Stomach (tissue), 9 donors: ENCODE data around the gene PPM1L. TPM values are rescaled to one million over a fixed set of nuclear protein-coding genes. Genes with fewer than 3 reads are reported as not detected.

Source experiments
- DNase-seq, 2 donors: peaks; one replicate each; pipeline versions ENCODE4 v3.0.0 to v3.0.0-alpha.2; 2013 to 2019
- H3K27ac ChIP-seq, 5 donors: fragments of 200-600 bp in 4 of 5; sonication (generic) in 4 of 5; one replicate each; pipeline ENCODE4 v1.5.1; 2013 to 2019; ENCODE audit warnings: mild to moderate bottlenecking in 1 of 5, moderate library complexity in 1 of 5
- H3K27me3 ChIP-seq, 3 donors: fragments of 200-600 bp; sonication (generic); one replicate each; pipeline ENCODE4 v1.5.1; 2017 to 2019; ENCODE audit warnings: mixed run types in 1 of 3
- H3K36me3 ChIP-seq, 4 donors: fragments of 200-600 bp; sonication (generic); 1 replicate in 3 of 4; 2 replicates in 1 of 4; pipeline ENCODE4 v1.5.1; 2016 to 2019
- H3K4me1 ChIP-seq, 4 donors: fragments of 200-600 bp; sonication (generic); one replicate each; pipeline ENCODE4 v1.5.1; 2016 to 2019
- H3K4me3 ChIP-seq, 4 donors: fragments of 200-600 bp; sonication (generic) in 3 of 4; one replicate each; pipeline ENCODE4 v1.5.1; 2016 to 2019; ENCODE audit warnings: mild to moderate bottlenecking in 1 of 4
- H3K9me3 ChIP-seq, 4 donors: fragments of 200-600 bp; sonication (generic); one replicate each; pipeline ENCODE4 v1.5.1; 2016 to 2019
- EP300 ChIP-seq: sonication (generic); formaldehyde crosslinking; IDR thresholded peaks from one replicate; pipeline ENCODE4 v1.6.1; 2017; ENCODE audit warnings: antibody characterized with exemption
- POLR2A ChIP-seq, 4 donors: fragments of 450-650 bp; IDR thresholded peaks; one replicate each; pipeline ENCODE4 v1.6.1; 2016; ENCODE audit warnings: antibody characterized with exemption in 4 of 4, control low read depth in 2 of 4, mild to moderate bottlenecking in 1 of 4, moderate library complexity in 1 of 4
- POLR2AphosphoS5 ChIP-seq, 3 donors: sonication (generic); formaldehyde crosslinking; IDR thresholded peaks; one replicate each; pipeline ENCODE4 v1.6.1; 2016; ENCODE audit warnings: antibody characterized with exemption in 3 of 3
- WGBS, 5 donors: extraction: QIAGEN DNeasy Blood & Tissue Kit in 3 of 5; methylation state at CpG; one replicate each; pipeline versions ENCODE4 v1.1.5 to v1.1.7; 2013 to 2018; 5-methylcytosine and 5-hydroxymethylcytosine counted together
- intact Hi-C: fragments of 100-400 bp; cut with DNase I; formaldehyde crosslinking; loops from one replicate; pipeline ENCODE4 v1.15.1; 2023; ENCODE audit warnings: low total_unique reads
- polyA plus RNA-seq, 3 donors: library from polyadenylated mRNA; stranded (reverse); fragments of 200-250 nt; gene quantifications; one replicate each; pipeline ENCODE4 v1.2.3, GENCODE V29; 2013
- total RNA-seq, 5 donors: library from RNA; depleted of rRNA; stranded (reverse); fragments of >200 nt; gene quantifications; one replicate each; pipeline versions ENCODE4 v1.1.0 to v1.2.3, GENCODE V29; 2014 to 2016
- TF ChIP-seq, protein P1 (sequence below), 7 experiments: fragments of 450-650 bp in 4 of 7; fragments of 200-600 bp in 3 of 7; sonication (generic) in 3 of 7; IDR thresholded peaks; one replicate each; pipeline ENCODE4 v1.5.1; 2016 to 2019; ENCODE audit warnings: antibody characterized with exemption in 7 of 7, control low read depth in 2 of 7, mild to moderate bottlenecking in 1 of 7
- donor health status: healthy with polysubstance abuse.
- donor health status: Bipolar disorder and iron deficiency.
- donor health status: healthy.

The PPM1L gene
- total and polyA plus RNA-seq, 8 donors: 0.61 to 45.1 (median 15.2) TPM

GRCh38 chr3:160956785-160957184 lies 200.8 kb downstream of the PPM1L start:
- Histone ChIP-seq H3K27me3 (no peaks in the 10 kb centered on the region), H3K4me1 (peaks cover 0 to 7% (median 1%) of the 10 kb centered on the region in 4 donors), H3K36me3 (no peaks in the 10 kb centered on the region), H3K27ac (no peak overlapping the region), H3K9me3 (no peaks in the 10 kb centered on the region), H3K4me3 (no peak overlapping the region)
- TF ChIP-seq POLR2A (IDR thresholded peaks at IDR 0.05): no peak
- TF ChIP-seq, protein P1, sequence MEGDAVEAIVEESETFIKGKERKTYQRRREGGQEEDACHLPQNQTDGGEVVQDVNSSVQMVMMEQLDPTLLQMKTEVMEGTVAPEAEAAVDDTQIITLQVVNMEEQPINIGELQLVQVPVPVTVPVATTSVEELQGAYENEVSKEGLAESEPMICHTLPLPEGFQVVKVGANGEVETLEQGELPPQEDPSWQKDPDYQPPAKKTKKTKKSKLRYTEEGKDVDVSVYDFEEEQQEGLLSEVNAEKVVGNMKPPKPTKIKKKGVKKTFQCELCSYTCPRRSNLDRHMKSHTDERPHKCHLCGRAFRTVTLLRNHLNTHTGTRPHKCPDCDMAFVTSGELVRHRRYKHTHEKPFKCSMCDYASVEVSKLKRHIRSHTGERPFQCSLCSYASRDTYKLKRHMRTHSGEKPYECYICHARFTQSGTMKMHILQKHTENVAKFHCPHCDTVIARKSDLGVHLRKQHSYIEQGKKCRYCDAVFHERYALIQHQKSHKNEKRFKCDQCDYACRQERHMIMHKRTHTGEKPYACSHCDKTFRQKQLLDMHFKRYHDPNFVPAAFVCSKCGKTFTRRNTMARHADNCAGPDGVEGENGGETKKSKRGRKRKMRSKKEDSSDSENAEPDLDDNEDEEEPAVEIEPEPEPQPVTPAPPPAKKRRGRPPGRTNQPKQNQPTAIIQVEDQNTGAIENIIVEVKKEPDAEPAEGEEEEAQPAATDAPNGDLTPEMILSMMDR (IDR thresholded peaks at IDR 0.05): peak in 1 of 7 experiments; percentile 10
- DNase-seq: no peak
- intact Hi-C loops: no loop called here

GRCh38 chr3:160960568-160960967 lies 204.5 kb downstream of the PPM1L start:
- H3K27ac ChIP-seq: no peak overlapping the region
- TF ChIP-seq POLR2AphosphoS5 (IDR thresholded peaks at IDR 0.05): no peak
- TF ChIP-seq, protein P1 (IDR thresholded peaks at IDR 0.05): no peak
- no peak for TF ChIP-seq EP300
- no peak for TF ChIP-seq POLR2A (IDR thresholded peaks at IDR 0.05)
- H3K27me3 ChIP-seq: no peaks in the 10 kb centered on the region
- 82 to 93% (median 85%) methylated on average over 1 of the region's 1 CpG for WGBS, 5 donors
- no peak overlapping the region for H3K4me3 ChIP-seq
- no peaks in the 10 kb centered on the region for H3K9me3 ChIP-seq
- no peak for DNase-seq
- H3K4me1 ChIP-seq: no peaks in the 10 kb centered on the region
- intact Hi-C loops: no loop called here
- no peaks in the 10 kb centered on the region for H3K36me3 ChIP-seq

DNA sequence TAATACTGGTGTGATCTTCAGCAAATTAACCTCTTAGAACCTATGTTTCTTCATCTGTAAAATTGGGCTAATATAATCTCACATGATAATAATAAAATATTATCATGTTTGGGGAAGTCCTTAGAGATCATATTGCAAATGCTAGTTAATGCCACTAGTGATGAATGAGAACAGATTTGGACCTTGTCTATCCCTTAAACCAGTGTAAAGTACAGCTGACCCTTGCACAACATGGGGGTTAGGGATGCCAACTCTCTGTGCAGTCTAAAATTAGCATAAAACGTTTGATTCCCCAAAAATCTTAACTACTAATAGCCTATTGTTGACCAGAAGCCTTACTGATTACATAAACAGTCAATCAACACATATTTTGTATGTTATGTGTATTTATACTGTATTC lies 207.9 kb downstream of the PPM1L start:
- Histone ChIP-seq H3K27me3 (no peaks in the 10 kb centered on the region), H3K9me3 (no peaks in the 10 kb centered on the region), H3K27ac (no peak overlapping the region), H3K36me3 (peaks cover 0 to 11% (median 4%) of the 10 kb centered on the region in 4 donors), H3K4me3 (no peak overlapping the region), H3K4me1 (peaks cover 0 to 3% (median 0%) of the 10 kb centered on the region in 4 donors)
- 0 to 38% (median 34%) methylated on average over 1 of the region's 1 CpG for WGBS, 5 donors
- TF ChIP-seq POLR2AphosphoS5 (IDR thresholded peaks at IDR 0.05) (no peak), POLR2A (IDR thresholded peaks at IDR 0.05) (no peak), EP300 (no peak)
- TF ChIP-seq, protein P1 (IDR thresholded peaks at IDR 0.05): no peak
- no peak for DNase-seq
- intact Hi-C loops: no loop called here

- no peaks in the 10 kb centered on the region for H3K9me3 ChIP-seq
- no peak overlapping the region for H3K4me3 ChIP-seq
- intact Hi-C loops: no loop called here
- no peak overlapping the region for H3K27ac ChIP-seq
- 25 to 36% (median 30%) methylated on average over 2 of the region's 2 CpGs for WGBS, 5 donors
- peak in 1 of 2 donors; percentile 13 for DNase-seq
- TF ChIP-seq EP300: no peak
- no peak for TF ChIP-seq POLR2AphosphoS5 (IDR thresholded peaks at IDR 0.05)
- TF ChIP-seq, protein P1 (IDR thresholded peaks at IDR 0.05): no peak
- TF ChIP-seq POLR2A (IDR thresholded peaks at IDR 0.05): no peak
- no peaks in the 10 kb centered on the region for H3K27me3 ChIP-seq
- H3K4me1 ChIP-seq: peaks cover 0 to 6% (median 2%) of the 10 kb centered on the region in 4 donors
- H3K36me3 ChIP-seq: peaks cover 0 to 11% (median 4%) of the 10 kb centered on the region in 4 donors
Measured at GRCh38 chr3:160968761-160969160, 212.7 kb downstream of the PPM1L start.
